H1 (cell line): ENCODE measurements around the gene C19orf85. TPM values are rescaled to one million over a fixed set of nuclear protein-coding genes. Genes with fewer than 3 reads are reported as not detected.

Experiments used
- CTCF ChIA-PET: fragments of 300-600 bp; sonication (Branson Sonifier 250); formaldehyde crosslinking; loops from one replicate; lab custom pipeline; 2021; ENCODE audit not compliant: partially characterized antibody; lab: Charles Lee
- POLR2A ChIA-PET: fragments of 300-600 bp; sonication (Branson Sonifier 250); formaldehyde crosslinking; loops from one replicate; lab custom pipeline; 2021; ENCODE audit warnings: inconsistent platforms; ENCODE audit not compliant: partially characterized antibody; lab: Charles Lee
- DNase-seq, 2 experiments: peaks; one replicate each; pipeline versions ENCODE4 v3.0.0 to v3.0.0-alpha.2; 2010 to 2022; ENCODE audit warnings: low spot score in 2 of 2, low read depth in 1 of 2, mixed read lengths in 1 of 2
- FAIRE-seq: peaks from 2 replicates; lab custom pipeline; 2011; peaks lifted over from hg19 to GRCh38; lab: Jason Lieb, UNC
- H2AFZ ChIP-seq: 2 replicates; pipeline ENCODE4 v1.8.1; 2012; ENCODE audit warnings: low read length, inconsistent platforms
- H2AK5ac ChIP-seq: 2 replicates; pipeline ENCODE4 v1.6.1; 2013; ENCODE audit warnings: low read depth, low read length
- H2BK120ac ChIP-seq: replicated peaks from 2 replicates; pipeline ENCODE3; 2013; ENCODE audit warnings: low read depth, low read length, inconsistent platforms
- H2BK12ac ChIP-seq: 2 replicates; pipeline ENCODE4 v1.6.1; 2013; ENCODE audit warnings: low read depth, low read length
- H2BK15ac ChIP-seq: 2 replicates; pipeline ENCODE4 v1.6.1; 2013; ENCODE audit warnings: low read length
- H2BK20ac ChIP-seq: 2 replicates; pipeline ENCODE4 v1.6.1; 2013; ENCODE audit warnings: low read length
- H2BK5ac ChIP-seq: 2 replicates; pipeline ENCODE4 v1.6.1; 2013; ENCODE audit warnings: low read depth, low read length
- H3K14ac ChIP-seq: 2 replicates; pipeline ENCODE4 v1.6.1; 2013; ENCODE audit warnings: inconsistent platforms; ENCODE audit not compliant: insufficient read length
- H3K18ac ChIP-seq: 2 replicates; pipeline ENCODE4 v1.6.1; 2013; ENCODE audit warnings: low read length; ENCODE audit errors: extremely low read depth
- H3K23ac ChIP-seq: 2 replicates; pipeline ENCODE4 v1.6.1; 2013; ENCODE audit warnings: inconsistent platforms; ENCODE audit not compliant: insufficient read length
- H3K23me2 ChIP-seq: 2 replicates; pipeline ENCODE4 v1.6.1; 2013; ENCODE audit warnings: low read depth, low read length
- H3K27ac ChIP-seq: 2 replicates; pipeline ENCODE4 v1.6.1; 2011; ENCODE audit warnings: low read depth, low read length, inconsistent platforms
- H3K27me3 ChIP-seq, 4 experiments: replicated peaks in 1 of 4; 1 replicate in 1 of 4; 2 replicates in 3 of 4; pipeline versions ENCODE4 v1.6.1 to v1.8.1; 2011 to 2013; ENCODE audit warnings: low read length in 3 of 4, mild to moderate bottlenecking in 3 of 4, inconsistent platforms in 2 of 4, mixed read lengths in 2 of 4, moderate library complexity in 1 of 4; ENCODE audit not compliant: control insufficient read depth in 3 of 4, insufficient read depth in 3 of 4; ENCODE audit errors: extremely low read depth in 1 of 4
- H3K36me3 ChIP-seq, 4 experiments: 2 replicates each; pipeline versions ENCODE4 v1.6.1 to v1.8.1; 2011 to 2013; ENCODE audit warnings: mild to moderate bottlenecking in 4 of 4, low read length in 3 of 4, moderate library complexity in 2 of 4, control low read depth in 1 of 4, inconsistent platforms in 1 of 4; ENCODE audit not compliant: insufficient read depth in 4 of 4, control insufficient read depth in 2 of 4
- H3K4ac ChIP-seq: replicated peaks from 2 replicates; pipeline ENCODE3; 2013; ENCODE audit warnings: low read length, low read depth, mixed read lengths, inconsistent platforms; ENCODE audit not compliant: insufficient read length
- H3K4me1 ChIP-seq, 4 experiments: replicated peaks in 1 of 4; 1 replicate in 1 of 4; 2 replicates in 3 of 4; pipeline versions ENCODE4 v1.6.1 to v1.8.1; 2011 to 2013; ENCODE audit warnings: low read length in 3 of 4, inconsistent platforms in 2 of 4, mixed read lengths in 1 of 4; ENCODE audit not compliant: insufficient read depth in 4 of 4, control insufficient read depth in 3 of 4
- H3K4me2 ChIP-seq, 2 experiments: 2 replicates each; pipeline versions ENCODE4 v1.6.1 to v1.8.1; 2011 to 2013; ENCODE audit warnings: low read depth in 2 of 2, low read length in 2 of 2, control low read depth in 1 of 2, inconsistent platforms in 1 of 2, mild to moderate bottlenecking in 1 of 2; ENCODE audit not compliant: insufficient read depth in 1 of 2
- H3K4me3 ChIP-seq, 4 experiments: fragments of 200-600, 300-600 bp in 1 of 4; sonication (generic), shearing (Covaris generic), sonication (Bioruptor Twin) in 1 of 4; 2 replicates each; pipeline versions ENCODE4 v1.5.1 to v1.8.1; 2011 to 2016; ENCODE audit warnings: low read length in 4 of 4, low read depth in 3 of 4, control low read depth in 2 of 4, inconsistent platforms in 2 of 4, mild to moderate bottlenecking in 2 of 4, mixed read lengths in 1 of 4, moderate library complexity in 1 of 4; ENCODE audit not compliant: insufficient read depth in 2 of 4; ENCODE audit errors: extremely low read depth in 1 of 4
- H3K56ac ChIP-seq: replicated peaks from 2 replicates; pipeline ENCODE3; 2013; ENCODE audit warnings: low read depth, mild to moderate bottlenecking, mixed read lengths, low read length, inconsistent platforms; ENCODE audit not compliant: insufficient read length
- H3K79me1 ChIP-seq: 2 replicates; pipeline ENCODE4 v1.6.1; 2013; ENCODE audit warnings: low read depth, low read length, control low read depth
- H3K79me2 ChIP-seq, 2 experiments: 2 replicates each; pipeline versions ENCODE4 v1.6.1 to v1.8.1; 2012 to 2013; ENCODE audit warnings: low read length in 2 of 2, mild to moderate bottlenecking in 2 of 2, inconsistent platforms in 1 of 2; ENCODE audit not compliant: insufficient read depth in 2 of 2, control insufficient read depth in 1 of 2
- H3K9ac ChIP-seq, 4 experiments: replicated peaks in 1 of 4; 1 replicate in 1 of 4; 2 replicates in 3 of 4; pipeline versions ENCODE4 v1.6.1 to v1.8.1; 2011 to 2013; ENCODE audit warnings: low read depth in 3 of 4, low read length in 3 of 4, control low read depth in 2 of 4, mild to moderate bottlenecking in 2 of 4, moderate library complexity in 2 of 4, inconsistent platforms in 1 of 4; ENCODE audit errors: extremely low read depth in 1 of 4
- H3K9me3 ChIP-seq, 2 experiments: 2 replicates each; pipeline versions ENCODE4 v1.6.1 to v1.8.1; 2012 to 2013; ENCODE audit warnings: mild to moderate bottlenecking in 2 of 2, moderate library complexity in 2 of 2, control low read depth in 1 of 2, inconsistent platforms in 1 of 2, low read depth in 1 of 2, low read length in 1 of 2, mixed read lengths in 1 of 2; ENCODE audit not compliant: insufficient read depth in 2 of 2
- H4K20me1 ChIP-seq, 2 experiments: replicated peaks in 1 of 2; 2 replicates each; pipeline versions ENCODE3 to v1.8.1; 2011 to 2013; ENCODE audit warnings: inconsistent platforms in 2 of 2, low read length in 2 of 2, mild to moderate bottlenecking in 1 of 2; ENCODE audit not compliant: insufficient read depth in 2 of 2, control insufficient read depth in 1 of 2
- H4K5ac ChIP-seq: 2 replicates; pipeline ENCODE4 v1.6.1; 2013; ENCODE audit warnings: low read length, low read depth, mixed read lengths, inconsistent platforms; ENCODE audit not compliant: insufficient read length
- H4K8ac ChIP-seq: 2 replicates; pipeline ENCODE4 v1.8.0; 2013; ENCODE audit warnings: mild to moderate bottlenecking, moderate library complexity, low read length, inconsistent platforms; ENCODE audit not compliant: insufficient read depth; ENCODE audit errors: extremely low read depth
- H4K91ac ChIP-seq: replicated peaks from 2 replicates; pipeline ENCODE3; 2013; ENCODE audit warnings: low read length, mixed read lengths, inconsistent platforms; ENCODE audit not compliant: insufficient read length
- EGR1 ChIP-seq: IDR thresholded peaks from 2 replicates; pipeline ENCODE4 v1.6.1; 2011; ENCODE audit warnings: low read depth, low read length, borderline replicate concordance
- GABPA ChIP-seq: IDR thresholded peaks from 2 replicates; pipeline ENCODE4 v1.6.1; 2011; ENCODE audit warnings: mild to moderate bottlenecking, low read length, moderate library complexity, borderline replicate concordance; ENCODE audit not compliant: insufficient read depth
- RAD21 ChIP-seq, 2 experiments: IDR thresholded peaks in 1 of 2; conservative IDR thresholded peaks in 1 of 2; 2 replicates each; pipeline ENCODE4 v1.6.1; 2011; ENCODE audit warnings: low read depth in 2 of 2, low read length in 2 of 2, improper control_type of control experiment in 1 of 2, inconsistent platforms in 1 of 2, mild to moderate bottlenecking in 1 of 2, moderate library complexity in 1 of 2
- SIN3A ChIP-seq, 2 experiments: IDR thresholded peaks in 1 of 2; conservative IDR thresholded peaks in 1 of 2; 2 replicates each; pipeline ENCODE4 v1.6.1; 2011 to 2012; ENCODE audit warnings: low read length in 2 of 2, improper control_type of control experiment in 1 of 2, low read depth in 1 of 2, mild to moderate bottlenecking in 1 of 2
- YY1 ChIP-seq: IDR thresholded peaks from 2 replicates; pipeline ENCODE4 v1.6.1; 2011; ENCODE audit warnings: low read depth, mild to moderate bottlenecking, low read length
- WGBS, 2 experiments: shearing (Covaris generic) in 1 of 2; methylation state at CpG; one replicate each; pipeline versions ENCODE4 v1.1.6 to v1.1.7; 2013 to 2015; ENCODE audit warnings: low lambda C conversion rate in 2 of 2, mixed read lengths in 2 of 2, inconsistent platforms in 1 of 2, low coverage in 1 of 2, missing lambda C conversion rate in 1 of 2; ENCODE audit not compliant: insufficient replicate concordance in 2 of 2, insufficient coverage in 1 of 2, insufficient read length in 1 of 2; ENCODE audit errors: extremely low coverage in 1 of 2, missing lambda C conversion rate in 1 of 2; 5-methylcytosine and 5-hydroxymethylcytosine counted together
- polyA plus RNA-seq, 7 experiments: library from polyadenylated mRNA; depleted of rRNA in 3 of 7; stranded (reverse) in 5 of 7; unstranded in 2 of 7; fragments of >200 nt in 5 of 7; fragments of 200-250 nt in 2 of 7; gene quantifications; 1 replicate in 5 of 7; 2 replicates in 1 of 7; 4 replicates in 1 of 7; pipeline versions ENCODE4 v1.2.1 to v1.2.3, GENCODE V29; 2011 to 2013; ENCODE audit warnings: missing spikeins in 2 of 7, mixed read lengths in 2 of 7
- total RNA-seq: library from RNA; stranded (reverse); fragmentation: NEBNext Ultra II Directional; extraction: Animal tissue kit (Norgen Biotek cat#: 25700); gene quantifications from 2 replicates; pipeline ENCODE4 v1.2.1, GENCODE V29; 2021
- TF ChIP-seq, protein P1 (sequence below), 3 experiments: IDR thresholded peaks; 1 replicate in 2 of 3; 2 replicates in 1 of 3; pipeline versions ENCODE4 v1.5.1 to v1.6.1; 2011; ENCODE audit warnings: low read length in 3 of 3, mild to moderate bottlenecking in 3 of 3, inconsistent platforms in 2 of 3, low read depth in 1 of 3, moderate library complexity in 1 of 3; ENCODE audit not compliant: insufficient read depth in 1 of 3; ENCODE audit errors: control extremely low read depth in 1 of 3
- TF ChIP-seq, protein P2 (sequence below): IDR thresholded peaks from 2 replicates; pipeline ENCODE4 v1.6.1; 2011; ENCODE audit warnings: low read depth, mild to moderate bottlenecking, low read length; ENCODE audit not compliant: insufficient read depth

The C19orf85 gene
- total and polyA plus RNA-seq, 2 of the 8 experiments (the other 6 are each of a cell fraction or from before 2014, with no cell fraction given): 2.2 to 3.2 TPM

DNA sequence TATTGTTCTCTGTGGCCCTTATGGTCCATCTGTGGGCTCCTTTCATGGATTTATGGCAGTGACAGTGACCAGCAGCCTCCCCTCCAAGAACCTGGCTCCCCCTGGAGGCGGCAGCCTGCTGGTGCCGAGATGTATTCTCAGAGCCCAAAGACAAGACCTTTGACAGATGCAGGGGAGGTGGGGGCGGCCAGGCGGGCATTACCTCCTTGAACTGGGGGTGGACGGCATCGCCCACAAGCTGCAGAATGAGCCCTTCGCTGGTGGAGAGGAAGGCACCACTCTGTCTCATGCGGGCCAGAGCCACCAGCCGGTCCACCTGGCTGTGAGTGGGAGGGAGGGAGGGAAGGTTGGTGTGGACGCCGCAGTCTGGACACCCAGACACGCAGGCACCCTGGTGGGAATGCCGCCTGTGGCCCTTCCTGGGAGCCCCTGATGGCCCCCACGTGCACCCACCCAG, 9.7 kb downstream of the C19orf85 start:
- Histone ChIP-seq H3K23me2 (peaks cover 6% of the 10 kb centered on the region; the same call in 1 of the 2 replicates), H3K36me3 (peaks cover 0 to 5% (median 0%) of the 10 kb centered on the region in 4 experiments; a peak in 2 of 8 replicates), H3K27ac (no peak overlapping the region), H3K4me1 (peaks cover 0 to 7% (median 2%) of the 10 kb centered on the region in 4 experiments; a peak in 5 of 7 replicates), H2AK5ac (no peak overlapping the region), H4K8ac (peak overlapping the region; percentile 3; the same call in 1 of the 2 replicates), H4K20me1 (peaks cover 2 to 8% of the 10 kb centered on the region in 2 experiments), H3K27me3 (peaks cover 16 to 25% (median 24%) of the 10 kb centered on the region in 4 experiments), H3K4ac (no peak overlapping the region), H2BK20ac (no peak overlapping the region), H3K9me3 (no peaks in the 10 kb centered on the region), H2BK5ac (no peak overlapping the region), H3K56ac (no peak overlapping the region), H2BK120ac (no peak overlapping the region), H4K91ac (no peak overlapping the region), H2BK12ac (no peak overlapping the region), H3K14ac (no peak overlapping the region), H3K79me2 (peaks cover 0 to 7% of the 10 kb centered on the region in 2 experiments; a peak in 2 of 4 replicates), H3K79me1 (peaks cover 8% of the 10 kb centered on the region), H2BK15ac (no peak overlapping the region), H3K18ac (no peak overlapping the region), H3K23ac (no peak overlapping the region), H3K4me3 (no peak overlapping the region), H4K5ac (no peak overlapping the region), H2AFZ (no peak overlapping the region), H3K4me2 (no peak overlapping the region), H3K9ac (no peak overlapping the region)
- no peak for FAIRE-seq
- 63% methylated on average over 8 of the region's 14 CpGs; no CpG with 5 or more reads in 1 of the 2 experiments for WGBS, 2 experiments
- TF ChIP-seq SIN3A (conservative IDR thresholded peaks at IDR 0.05 in 1 of 2, IDR thresholded peaks at IDR 0.05 in 1 of 2; ENCODE audit: low read depth in 1 of 2, low read length in 2 of 2) (peak; percentile 48 to 79; a peak in 2 of 4 replicates), YY1 (0 out of 2 replicates have a peak, but pooled peaks have one; percentile 27), EGR1 (no peak), RAD21 (IDR thresholded peaks at IDR 0.05 in 1 of 2, conservative IDR thresholded peaks at IDR 0.05 in 1 of 2; ENCODE audit: low read depth in 2 of 2, low read length in 2 of 2) (peak; percentile 50 to 73), GABPA (peak; percentile 47; the same call in 1 of the 2 replicates)
- TF ChIP-seq, protein P1, sequence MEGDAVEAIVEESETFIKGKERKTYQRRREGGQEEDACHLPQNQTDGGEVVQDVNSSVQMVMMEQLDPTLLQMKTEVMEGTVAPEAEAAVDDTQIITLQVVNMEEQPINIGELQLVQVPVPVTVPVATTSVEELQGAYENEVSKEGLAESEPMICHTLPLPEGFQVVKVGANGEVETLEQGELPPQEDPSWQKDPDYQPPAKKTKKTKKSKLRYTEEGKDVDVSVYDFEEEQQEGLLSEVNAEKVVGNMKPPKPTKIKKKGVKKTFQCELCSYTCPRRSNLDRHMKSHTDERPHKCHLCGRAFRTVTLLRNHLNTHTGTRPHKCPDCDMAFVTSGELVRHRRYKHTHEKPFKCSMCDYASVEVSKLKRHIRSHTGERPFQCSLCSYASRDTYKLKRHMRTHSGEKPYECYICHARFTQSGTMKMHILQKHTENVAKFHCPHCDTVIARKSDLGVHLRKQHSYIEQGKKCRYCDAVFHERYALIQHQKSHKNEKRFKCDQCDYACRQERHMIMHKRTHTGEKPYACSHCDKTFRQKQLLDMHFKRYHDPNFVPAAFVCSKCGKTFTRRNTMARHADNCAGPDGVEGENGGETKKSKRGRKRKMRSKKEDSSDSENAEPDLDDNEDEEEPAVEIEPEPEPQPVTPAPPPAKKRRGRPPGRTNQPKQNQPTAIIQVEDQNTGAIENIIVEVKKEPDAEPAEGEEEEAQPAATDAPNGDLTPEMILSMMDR (IDR thresholded peaks at IDR 0.05; ENCODE audit: control extremely low read depth in 1 of 3, insufficient read depth in 1 of 3, low read depth in 1 of 3, low read length in 3 of 3): peak; percentile 77 to 83 (median 78)
- TF ChIP-seq, protein P2, sequence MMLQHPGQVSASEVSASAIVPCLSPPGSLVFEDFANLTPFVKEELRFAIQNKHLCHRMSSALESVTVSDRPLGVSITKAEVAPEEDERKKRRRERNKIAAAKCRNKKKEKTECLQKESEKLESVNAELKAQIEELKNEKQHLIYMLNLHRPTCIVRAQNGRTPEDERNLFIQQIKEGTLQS: no peak
- ChIA-PET POLR2A (interaction anchor here (3.0 kb wide), 1 partner anchor 47 kb away, joined by 22 read pairs; the partner anchor contains the start of gene UBE2S), CTCF (interaction anchor here (1.5 to 1.8 kb wide), 4 partner anchors 8 to 153 kb away, joined by 4 to 7 read pairs (median 4); partner anchors contain the start of gene NAT14)
- peak in 1 of 2 experiments; percentile 83 for DNase-seq
